Mesendoderm (in vitro differentiated cells): ENCODE measurements around the gene UBAP1.

Source experiments
- DNase-seq: peaks from one replicate; pipeline ENCODE4 v3.0.0; 2013
- H2AK5ac ChIP-seq: 2 replicates; pipeline ENCODE4 v1.6.1; 2013; ENCODE audit warnings: low read length, inconsistent platforms
- H2BK120ac ChIP-seq: 2 replicates; pipeline ENCODE4 v1.6.1; 2013; ENCODE audit warnings: low read depth, mild to moderate bottlenecking, low read length, moderate library complexity, mixed read lengths
- H2BK15ac ChIP-seq: replicated peaks from 2 replicates; pipeline ENCODE4 v1.6.1; 2013; ENCODE audit warnings: low read depth, mild to moderate bottlenecking, moderate library complexity
- H2BK5ac ChIP-seq: 2 replicates; pipeline ENCODE4 v1.6.1; 2013; ENCODE audit warnings: low read length, inconsistent platforms
- H3K18ac ChIP-seq: 2 replicates; pipeline ENCODE4 v1.6.1; 2013; ENCODE audit warnings: mild to moderate bottlenecking, low read length, mixed read lengths
- H3K23ac ChIP-seq: one replicate; pipeline ENCODE4 v1.6.1; 2013; ENCODE audit warnings: low read length
- H3K27ac ChIP-seq: 2 replicates; pipeline ENCODE4 v1.5.1; 2013; ENCODE audit warnings: low read depth, mild to moderate bottlenecking, inconsistent platforms, low read length, moderate library complexity
- H3K27me3 ChIP-seq: 2 replicates; pipeline ENCODE4 v1.6.1; 2013; ENCODE audit warnings: low read length, control low read depth, mild to moderate bottlenecking, inconsistent platforms; ENCODE audit not compliant: insufficient read depth, poor library complexity
- H3K36me3 ChIP-seq: 2 replicates; pipeline ENCODE4 v1.6.1; 2013; ENCODE audit warnings: low read length, inconsistent platforms; ENCODE audit not compliant: control insufficient read depth, insufficient read depth
- H3K4ac ChIP-seq: one replicate; pipeline ENCODE4 v1.6.1; 2013; ENCODE audit warnings: low read depth, mild to moderate bottlenecking, low read length, moderate library complexity
- H3K4me1 ChIP-seq: 2 replicates; pipeline ENCODE4 v1.6.1; 2013; ENCODE audit warnings: low read depth, low read length, inconsistent platforms; ENCODE audit not compliant: control insufficient read depth
- H3K4me2 ChIP-seq: 2 replicates; pipeline ENCODE4 v1.6.1; 2013; ENCODE audit warnings: low read length
- H3K4me3 ChIP-seq: 2 replicates; pipeline ENCODE4 v1.5.1; 2013; ENCODE audit warnings: mild to moderate bottlenecking, low read length
- H3K56ac ChIP-seq: one replicate; pipeline ENCODE4 v1.6.1; 2013; ENCODE audit warnings: low read length
- H3K79me1 ChIP-seq: 2 replicates; pipeline ENCODE4 v1.6.1; 2013; ENCODE audit warnings: low read length, inconsistent platforms
- H3K79me2 ChIP-seq: 2 replicates; pipeline ENCODE4 v1.6.1; 2013; ENCODE audit warnings: mild to moderate bottlenecking, low read length; ENCODE audit not compliant: control insufficient read depth, insufficient read depth
- H3K9ac ChIP-seq: 2 replicates; pipeline ENCODE4 v1.6.1; 2013; ENCODE audit warnings: low read length, inconsistent platforms
- H4K5ac ChIP-seq: one replicate; pipeline ENCODE4 v1.6.1; 2013; ENCODE audit warnings: low read length
- H4K8ac ChIP-seq: one replicate; pipeline ENCODE4 v1.6.1; 2013; ENCODE audit warnings: low read depth, mild to moderate bottlenecking, control low read depth, low read length, moderate library complexity
- WGBS: extraction: QIAGEN DNeasy Blood & Tissue Kit; methylation state at CpG from one replicate; pipeline ENCODE4 v1.1.7; 2013; ENCODE audit warnings: low lambda C conversion rate, missing lambda C conversion rate; ENCODE audit not compliant: insufficient coverage; ENCODE audit errors: extremely low coverage; 5-methylcytosine and 5-hydroxymethylcytosine counted together

Gene UBAP1

DNA sequence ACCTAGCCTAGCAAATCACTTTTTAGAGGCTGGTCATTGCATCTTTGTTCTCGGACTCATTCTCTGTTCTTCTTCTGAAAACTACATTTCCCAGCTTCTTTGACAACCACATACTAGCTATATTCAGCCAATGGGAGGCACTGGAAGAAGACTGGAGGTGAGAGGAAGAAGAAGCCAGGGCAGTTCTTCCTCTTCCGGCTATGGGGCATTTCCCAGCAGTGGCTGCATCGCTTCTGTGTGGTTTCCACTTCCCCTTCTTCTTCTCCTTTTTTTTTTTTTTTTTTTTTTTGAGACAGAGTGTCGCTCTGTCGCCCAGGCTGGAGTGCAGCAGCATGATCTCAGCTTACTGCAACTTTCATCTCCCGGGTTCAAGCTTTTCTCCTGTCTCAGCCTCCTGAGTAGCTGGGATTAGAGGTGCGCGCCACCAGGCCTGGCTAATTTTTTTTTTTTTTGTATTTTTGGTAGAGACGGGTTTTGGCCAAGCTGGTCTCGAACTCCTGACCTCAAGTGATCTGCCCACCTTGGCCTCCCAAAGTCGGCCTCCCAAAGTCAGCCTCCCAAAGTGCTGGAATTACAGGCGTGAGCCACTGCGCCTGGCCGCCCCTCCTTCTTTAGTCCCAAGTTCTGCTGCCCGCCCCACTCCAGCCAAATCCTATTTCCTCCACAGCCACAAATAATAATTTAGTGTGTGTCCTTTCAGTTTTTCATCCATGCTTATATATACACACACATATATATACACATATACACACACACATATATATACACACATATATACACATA is 6.9 kb upstream of the UBAP1 start:
- no peak overlapping the region for H3K23ac ChIP-seq
- H2BK120ac ChIP-seq = no peak overlapping the region
- H3K79me2 ChIP-seq = no peaks in the 10 kb centered on the region
- WGBS = no CpG with 5 or more reads among the region's 15 CpGs
- H4K5ac ChIP-seq = no peak overlapping the region
- no peak overlapping the region for H3K56ac ChIP-seq
- H3K4me2 ChIP-seq = no peak overlapping the region
- no peak overlapping the region for H3K4ac ChIP-seq
- H2AK5ac ChIP-seq = no peak overlapping the region
- H2BK15ac ChIP-seq = no peak overlapping the region
- no peak overlapping the region for H3K4me3 ChIP-seq
- H3K4me1 ChIP-seq = no peaks in the 10 kb centered on the region
- H3K27ac ChIP-seq = no peak overlapping the region
- no peak overlapping the region for H3K18ac ChIP-seq
- H3K36me3 ChIP-seq = no peaks in the 10 kb centered on the region
- H3K9ac ChIP-seq = no peak overlapping the region
- H3K27me3 ChIP-seq = no peaks in the 10 kb centered on the region
- no peak overlapping the region for H2BK5ac ChIP-seq
- DNase-seq = no peak
- no peaks in the 10 kb centered on the region for H3K79me1 ChIP-seq
- no peak overlapping the region for H4K8ac ChIP-seq

DNA sequence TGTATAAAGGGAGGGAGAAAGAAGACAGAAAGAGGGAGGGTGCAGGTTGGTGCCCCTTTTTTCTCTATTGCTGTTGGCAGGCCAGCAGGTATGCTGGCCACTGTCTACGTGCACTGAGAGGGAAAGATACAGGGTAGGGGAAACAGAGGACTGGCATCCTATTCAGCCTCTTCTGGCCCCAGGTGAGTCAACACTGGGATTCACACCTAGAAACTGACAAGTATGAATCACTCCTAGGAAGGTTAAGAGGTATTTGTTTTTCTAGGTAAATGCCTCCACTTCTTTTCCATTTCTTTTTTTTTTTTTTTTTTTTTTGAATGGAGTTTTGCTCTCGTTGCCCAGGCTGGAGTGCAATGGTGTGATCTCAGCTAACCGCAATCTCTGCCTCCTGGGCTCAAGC is 2.8 kb upstream of the UBAP1 start:
- no peak overlapping the region for H3K18ac ChIP-seq
- no peak overlapping the region for H3K4me3 ChIP-seq
- no peak overlapping the region for H2BK15ac ChIP-seq
- H4K5ac ChIP-seq = no peak overlapping the region
- no peak overlapping the region for H4K8ac ChIP-seq
- H3K36me3 ChIP-seq = no peaks in the 10 kb centered on the region
- H3K79me1 ChIP-seq = no peaks in the 10 kb centered on the region
- WGBS = no CpG with 5 or more reads among the region's 3 CpGs
- no peak overlapping the region for H2AK5ac ChIP-seq
- H3K27me3 ChIP-seq = no peaks in the 10 kb centered on the region
- H3K56ac ChIP-seq = no peak overlapping the region
- H3K4ac ChIP-seq = no peak overlapping the region
- no peaks in the 10 kb centered on the region for H3K4me1 ChIP-seq
- peaks cover 13% of the 10 kb centered on the region for H3K79me2 ChIP-seq
- H2BK120ac ChIP-seq = no peak overlapping the region
- H3K4me2 ChIP-seq = no peak overlapping the region
- no peak overlapping the region for H3K23ac ChIP-seq
- no peak overlapping the region for H3K9ac ChIP-seq
- DNase-seq = peak; percentile 23
- H3K27ac ChIP-seq = no peak overlapping the region
- no peak overlapping the region for H2BK5ac ChIP-seq

DNA sequence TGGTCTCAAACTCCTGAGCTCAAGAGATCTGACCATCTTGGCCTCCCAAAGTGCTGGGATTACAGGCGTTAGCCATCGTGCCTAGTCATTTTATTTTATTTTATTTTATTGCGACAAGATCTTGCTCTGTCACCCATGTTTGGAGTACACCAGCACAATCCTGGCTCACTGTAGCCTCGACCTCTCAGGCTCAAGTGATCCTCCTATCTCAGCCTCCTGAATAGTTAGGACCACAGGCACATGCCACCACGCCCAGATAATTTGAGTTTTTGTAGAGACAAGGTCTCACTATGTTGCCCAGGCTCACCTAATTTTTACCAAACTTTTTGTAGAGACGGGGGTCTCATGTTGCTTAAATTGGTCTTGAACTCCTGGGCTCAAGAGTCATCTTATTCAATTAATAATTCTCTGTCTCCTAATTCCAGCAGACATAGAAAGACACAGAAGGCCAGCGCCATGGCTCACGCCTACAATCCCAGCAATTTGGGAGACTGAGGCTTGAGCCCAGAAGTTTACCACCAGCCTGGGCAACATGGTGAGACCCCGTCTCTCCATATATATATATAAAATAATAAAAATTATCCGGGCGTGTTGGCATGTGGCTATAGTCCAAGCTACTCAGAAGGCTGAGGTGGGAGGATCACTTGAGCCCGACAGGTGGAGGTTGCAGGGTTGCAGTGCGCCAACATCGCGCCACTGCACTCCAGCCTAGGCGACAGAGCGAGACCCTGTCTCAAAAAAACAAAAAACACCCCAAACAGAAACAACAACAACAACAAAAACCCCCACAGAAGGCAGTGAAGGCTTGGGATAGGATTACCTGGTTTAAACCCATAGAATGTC is 1.0 kb upstream of the UBAP1 start:
- DNase-seq = peak; percentile 11
- WGBS = no CpG with 5 or more reads among the region's 17 CpGs
- H3K4me1 ChIP-seq = no peaks in the 10 kb centered on the region
- no peak overlapping the region for H2BK5ac ChIP-seq
- peaks cover 18% of the 10 kb centered on the region for H3K79me2 ChIP-seq
- H3K23ac ChIP-seq = peak overlapping the region; percentile 45
- H2AK5ac ChIP-seq = no peak overlapping the region
- peak overlapping the region; percentile 99 for H3K56ac ChIP-seq
- no peak overlapping the region for H3K18ac ChIP-seq
- H2BK15ac ChIP-seq = no peak overlapping the region
- H3K79me1 ChIP-seq = no peaks in the 10 kb centered on the region
- no peaks in the 10 kb centered on the region for H3K36me3 ChIP-seq
- H3K27me3 ChIP-seq = no peaks in the 10 kb centered on the region
- no peak overlapping the region for H2BK120ac ChIP-seq
- H4K5ac ChIP-seq = no peak overlapping the region
- H3K4ac ChIP-seq = no peak overlapping the region
- peak overlapping the region; percentile 47 for H3K27ac ChIP-seq
- peak overlapping the region; percentile 93 for H3K4me2 ChIP-seq
- peak overlapping the region; percentile 96 for H3K4me3 ChIP-seq
- H3K9ac ChIP-seq = peak overlapping the region; percentile 98
- no peak overlapping the region for H4K8ac ChIP-seq

DNA sequence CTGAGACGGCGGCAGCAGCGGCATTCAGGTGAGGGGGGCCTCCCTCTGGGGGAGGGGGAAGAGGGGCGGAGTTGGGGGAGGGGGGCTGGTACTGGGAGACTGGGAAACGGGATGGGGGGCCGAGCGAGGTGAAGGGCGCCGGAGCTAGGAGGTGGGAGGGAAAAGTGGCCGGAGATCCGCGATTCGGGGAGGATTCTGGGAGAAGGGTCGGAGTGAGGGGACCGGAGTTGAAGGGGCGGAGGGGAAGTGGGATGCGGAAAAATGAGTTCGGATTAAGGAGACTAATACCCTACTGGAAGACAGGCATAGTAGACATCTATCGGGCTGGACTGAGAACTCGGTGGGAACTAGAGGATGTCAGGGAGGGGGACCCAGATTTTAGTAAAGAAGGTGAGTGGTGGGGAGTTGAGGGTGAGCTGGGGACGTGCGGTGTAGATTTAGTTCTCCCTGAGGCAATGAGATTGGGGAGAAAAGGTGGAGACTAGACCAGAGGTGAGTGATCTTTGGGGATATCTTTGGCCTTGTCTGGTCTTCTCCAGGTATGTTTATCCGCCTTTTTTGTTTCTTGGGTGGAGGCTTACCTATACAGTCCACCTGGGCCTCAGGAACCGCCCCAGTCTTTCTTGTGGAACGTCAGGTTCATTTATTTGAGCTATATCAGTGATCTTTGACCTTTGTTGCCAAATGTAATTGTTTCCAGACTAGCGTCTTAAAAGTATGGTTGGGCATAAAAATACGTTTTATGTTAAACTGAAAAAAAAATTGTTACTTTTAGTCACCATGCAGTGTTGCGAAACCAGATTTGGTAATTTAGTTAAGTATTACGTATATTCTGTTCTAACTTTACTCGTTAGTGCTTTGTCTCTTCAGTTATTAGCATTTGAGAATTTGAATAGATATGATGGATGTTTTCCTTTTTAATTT is 632 bp downstream of the UBAP1 start:
- Histone ChIP-seq H2BK5ac (peak overlapping the region; percentile 76), H3K4me3 (peak overlapping the region; percentile 91), H4K5ac (no peak overlapping the region), H3K9ac (peak overlapping the region; percentile 96), H3K79me1 (no peaks in the 10 kb centered on the region), H2AK5ac (no peak overlapping the region), H3K36me3 (no peaks in the 10 kb centered on the region), H3K56ac (peak overlapping the region; percentile 97), H3K18ac (peak overlapping the region; percentile 81), H4K8ac (peak overlapping the region; percentile 90), H3K4me1 (no peaks in the 10 kb centered on the region), H3K4me2 (peak overlapping the region; percentile 72), H3K27me3 (no peaks in the 10 kb centered on the region), H3K27ac (peak overlapping the region; percentile 98), H3K79me2 (peaks cover 21% of the 10 kb centered on the region), H3K23ac (peak overlapping the region; percentile 73), H3K4ac (peak overlapping the region; percentile 8), H2BK120ac (no peak overlapping the region), H2BK15ac (no peak overlapping the region)
- no CpG with 5 or more reads among the region's 30 CpGs for WGBS
- peak; percentile 91 for DNase-seq

DNA sequence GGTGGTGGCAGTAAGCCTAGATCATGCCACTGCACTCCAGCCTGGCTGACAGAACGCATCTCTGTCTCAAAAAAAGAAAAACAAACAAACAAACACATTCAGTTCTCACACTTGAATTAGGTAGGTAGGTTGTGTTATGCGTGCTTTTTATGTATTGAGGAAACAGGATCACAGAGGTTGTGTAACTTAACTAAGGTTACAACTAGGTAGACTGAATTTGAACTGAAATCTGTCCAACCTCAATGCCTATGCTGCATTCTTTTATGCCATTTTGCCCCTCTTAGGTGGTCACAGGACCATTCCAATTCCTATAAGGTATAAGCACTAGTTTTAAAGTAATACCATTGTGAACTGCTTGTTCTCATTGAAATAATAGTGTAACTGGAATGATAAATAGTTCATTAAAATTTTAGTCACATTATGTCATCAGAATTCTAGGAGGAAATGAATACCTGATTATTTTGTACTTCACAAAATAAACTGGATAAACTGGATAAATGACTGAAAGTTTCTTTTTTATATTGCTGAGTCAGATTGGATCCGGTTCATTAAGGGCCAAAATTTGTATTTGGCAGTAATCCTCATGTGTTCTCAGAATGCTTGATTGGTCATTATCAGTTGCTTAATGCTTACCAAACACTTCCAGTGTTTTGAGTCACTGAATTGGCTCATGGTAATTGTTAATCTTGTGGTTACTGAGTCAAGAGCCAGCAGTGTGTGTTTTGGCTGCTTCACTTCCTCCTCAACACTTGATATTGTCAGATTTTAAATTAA is 7.1 kb downstream of the UBAP1 start:
- peak; percentile 63 for DNase-seq
- no peak overlapping the region for H3K4me3 ChIP-seq

More for the DNA sequence above, 7.1 kb downstream of the UBAP1 start:
- Histone ChIP-seq H3K79me1 (peaks cover 4% of the 10 kb centered on the region), H3K4me2 (no peak overlapping the region), H3K27ac (no peak overlapping the region), H3K56ac (no peak overlapping the region), H3K36me3 (no peaks in the 10 kb centered on the region), H3K4me1 (no peaks in the 10 kb centered on the region), H3K79me2 (peaks cover 30% of the 10 kb centered on the region), H4K5ac (no peak overlapping the region), H2BK5ac (no peak overlapping the region), H3K18ac (no peak overlapping the region), H3K27me3 (no peaks in the 10 kb centered on the region), H2BK15ac (no peak overlapping the region), H2AK5ac (no peak overlapping the region), H3K23ac (no peak overlapping the region), H3K9ac (no peak overlapping the region), H3K4ac (no peak overlapping the region), H2BK120ac (no peak overlapping the region), H4K8ac (no peak overlapping the region)
- WGBS = no CpG with 5 or more reads among the region's 3 CpGs
